H9 (cell line): ENCODE data around the gene PDYN. TPM values are rescaled to one million over a fixed set of nuclear protein-coding genes. Genes with fewer than 3 reads are reported as not detected.

Experiments
- DNase-seq: peaks from one replicate; pipeline ENCODE4 v3.0.0-alpha.2; 2017
- H2AFZ ChIP-seq: one replicate; pipeline ENCODE4 v1.6.1; 2013; ENCODE audit warnings: mild to moderate bottlenecking, low read length, control low read depth, moderate library complexity
- H2AK5ac ChIP-seq: 2 replicates; pipeline ENCODE4 v1.6.1; 2013; ENCODE audit warnings: low read length, control low read depth, mixed read lengths; ENCODE audit not compliant: insufficient read length
- H2BK120ac ChIP-seq: one replicate; pipeline ENCODE4 v1.6.1; 2013; ENCODE audit warnings: low read depth, mild to moderate bottlenecking, low read length, control low read depth, inconsistent platforms; ENCODE audit not compliant: poor library complexity, severe bottlenecking
- H2BK12ac ChIP-seq: 2 replicates; pipeline ENCODE4 v1.6.1; 2013; ENCODE audit warnings: low read length, control low read depth, mixed read lengths, low read depth; ENCODE audit not compliant: insufficient read length
- H2BK15ac ChIP-seq: 2 replicates; pipeline ENCODE4 v1.6.1; 2013; ENCODE audit warnings: low read depth, low read length, control low read depth
- H2BK20ac ChIP-seq: one replicate; pipeline ENCODE4 v1.6.1; 2013; ENCODE audit warnings: low read depth, mild to moderate bottlenecking, low read length, control low read depth, inconsistent platforms; ENCODE audit not compliant: poor library complexity, severe bottlenecking
- H2BK5ac ChIP-seq: 2 replicates; pipeline ENCODE4 v1.6.1; 2013; ENCODE audit warnings: low read length, control low read depth, mixed read lengths; ENCODE audit not compliant: insufficient read length
- H3K14ac ChIP-seq: 2 replicates; pipeline ENCODE4 v1.6.1; 2013; ENCODE audit warnings: low read length, control low read depth; ENCODE audit not compliant: insufficient read depth
- H3K18ac ChIP-seq: 2 replicates; pipeline ENCODE4 v1.6.1; 2013; ENCODE audit warnings: low read depth, mild to moderate bottlenecking, mixed read lengths, low read length, control low read depth; ENCODE audit not compliant: insufficient read length
- H3K23ac ChIP-seq: 2 replicates; pipeline ENCODE4 v1.6.1; 2013; ENCODE audit warnings: low read length, control low read depth, mixed read lengths, low read depth; ENCODE audit not compliant: insufficient read length
- H3K23me2 ChIP-seq: 2 replicates; pipeline ENCODE4 v1.6.1; 2013; ENCODE audit warnings: low read depth, mild to moderate bottlenecking, mixed read lengths, low read length, control low read depth; ENCODE audit not compliant: insufficient read length, poor library complexity, severe bottlenecking
- H3K27ac ChIP-seq: 2 replicates; pipeline ENCODE4 v1.5.1; 2013; ENCODE audit warnings: low read length, control low read depth, mixed read lengths, low read depth; ENCODE audit not compliant: insufficient read length
- H3K27me3 ChIP-seq: 2 replicates; pipeline ENCODE4 v1.6.1; 2013; ENCODE audit warnings: low read length, control low read depth, inconsistent platforms; ENCODE audit not compliant: insufficient read depth
- H3K4ac ChIP-seq: 2 replicates; pipeline ENCODE4 v1.6.1; 2013; ENCODE audit warnings: low read depth, mild to moderate bottlenecking, control low read depth, inconsistent platforms, low read length, moderate library complexity
- H3K4me1 ChIP-seq: 2 replicates; pipeline ENCODE4 v1.6.1; 2013; ENCODE audit warnings: low read length, control low read depth, inconsistent platforms; ENCODE audit not compliant: insufficient read depth
- H3K4me2 ChIP-seq: 2 replicates; pipeline ENCODE4 v1.6.1; 2013; ENCODE audit warnings: low read length, control low read depth, mixed read lengths; ENCODE audit not compliant: insufficient read length, insufficient read depth
- H3K56ac ChIP-seq: 2 replicates; pipeline ENCODE4 v1.6.1; 2013; ENCODE audit warnings: low read depth, mild to moderate bottlenecking, mixed read lengths, low read length, control low read depth; ENCODE audit not compliant: insufficient read length
- H3K79me1 ChIP-seq: 2 replicates; pipeline ENCODE4 v1.6.1; 2013; ENCODE audit warnings: low read depth, mild to moderate bottlenecking, moderate library complexity, low read length, control low read depth, inconsistent platforms; ENCODE audit not compliant: insufficient read depth, poor library complexity, severe bottlenecking
- H3K79me2 ChIP-seq: 2 replicates; pipeline ENCODE4 v1.6.1; 2013; ENCODE audit warnings: low read length, control low read depth, inconsistent platforms; ENCODE audit not compliant: insufficient read depth
- H3K9ac ChIP-seq: 2 replicates; pipeline ENCODE4 v1.6.1; 2013; ENCODE audit warnings: low read length, control low read depth, mixed read lengths; ENCODE audit not compliant: insufficient read length; ENCODE audit errors: extremely low read depth
- H3K9me3 ChIP-seq: one replicate; pipeline ENCODE4 v1.6.1; 2013; ENCODE audit warnings: low read depth, low read length, inconsistent platforms; ENCODE audit not compliant: control insufficient read depth
- H3T11ph ChIP-seq: one replicate; pipeline ENCODE4 v1.6.1; 2013; ENCODE audit warnings: mild to moderate bottlenecking, low read length, control low read depth, inconsistent platforms
- H4K20me1 ChIP-seq: one replicate; pipeline ENCODE4 v1.6.1; 2013; ENCODE audit not compliant: control insufficient read depth, insufficient read length, insufficient read depth
- H4K5ac ChIP-seq: 2 replicates; pipeline ENCODE4 v1.6.1; 2013; ENCODE audit warnings: low read depth, mild to moderate bottlenecking, mixed read lengths, low read length, control low read depth; ENCODE audit not compliant: insufficient read length
- H4K8ac ChIP-seq: replicated peaks from 2 replicates; pipeline ENCODE4 v1.6.1; 2013; ENCODE audit warnings: low read length, control low read depth, mixed read lengths, low read depth; ENCODE audit not compliant: insufficient read length
- H4K91ac ChIP-seq: 2 replicates; pipeline ENCODE4 v1.6.1; 2013; ENCODE audit warnings: low read depth, mild to moderate bottlenecking, moderate library complexity, mixed read lengths, low read length, control low read depth; ENCODE audit not compliant: insufficient read length
- H3K27ac Mint-ChIP-seq, 3 experiments: 2 replicates in 2 of 3; 3 replicates in 1 of 3; pipeline ENCODE4 v1.8.0; 2020 to 2021; ENCODE audit warnings: mixed read lengths in 3 of 3, mild to moderate bottlenecking in 1 of 3, moderate library complexity in 1 of 3
- H3K27me3 Mint-ChIP-seq: 2 replicates; pipeline ENCODE4 v1.8.0; 2021; ENCODE audit warnings: low read depth, mild to moderate bottlenecking, moderate library complexity, mixed read lengths
- H3K36me3 Mint-ChIP-seq, 3 experiments: 2 replicates in 2 of 3; 3 replicates in 1 of 3; pipeline ENCODE4 v1.8.0; 2020 to 2021; ENCODE audit warnings: low read depth in 3 of 3, mixed read lengths in 3 of 3; ENCODE audit not compliant: insufficient read depth in 1 of 3
- H3K4me1 Mint-ChIP-seq, 2 experiments: 2 replicates each; pipeline ENCODE4 v1.8.0; 2020; ENCODE audit warnings: mixed read lengths in 2 of 2
- H3K4me3 Mint-ChIP-seq, 2 experiments: 2 replicates in 1 of 2; 3 replicates in 1 of 2; pipeline ENCODE4 v1.8.0; 2020 to 2021; ENCODE audit warnings: mild to moderate bottlenecking in 2 of 2, mixed read lengths in 2 of 2, moderate library complexity in 1 of 2
- H3K9me3 Mint-ChIP-seq, 2 experiments: 2 replicates in 1 of 2; 3 replicates in 1 of 2; pipeline ENCODE4 v1.8.0; 2020; ENCODE audit warnings: mild to moderate bottlenecking in 2 of 2, mixed read lengths in 2 of 2, moderate library complexity in 1 of 2
- CTCF ChIP-seq: fragments of 200-600 bp; sonication (generic); conservative IDR thresholded peaks from 3 replicates; pipeline ENCODE4 v1.8.0; 2021; ENCODE audit warnings: antibody characterized with exemption, mild to moderate bottlenecking
- WGBS: extraction: QIAGEN DNeasy Blood & Tissue Kit; methylation state at CpG from one replicate; pipeline ENCODE4 v1.1.7; 2013; ENCODE audit warnings: missing lambda C conversion rate, low lambda C conversion rate, mixed read lengths; ENCODE audit not compliant: insufficient read length; ENCODE audit errors: extremely low coverage; 5-methylcytosine and 5-hydroxymethylcytosine counted together
- total RNA-seq: library from RNA; stranded (reverse); gene quantifications from 2 replicates; pipeline ENCODE4 v1.2.1, GENCODE V29; 2021

PDYN gene
- total RNA-seq, 1 experiment from 2014 or later: 0.63 TPM

- no peaks in the 10 kb centered on the region for H3K27me3 ChIP-seq
- H3T11ph ChIP-seq: no peak overlapping the region
- no peak overlapping the region for H3K23ac ChIP-seq
- DNase-seq: no peak
- H2BK120ac ChIP-seq: no peak overlapping the region
- no peaks in the 10 kb centered on the region for H4K20me1 ChIP-seq
- no peak overlapping the region for H4K91ac ChIP-seq
- H3K14ac ChIP-seq: no peak overlapping the region
- H3K4me3 Mint-ChIP-seq: no peak overlapping the region
- no peak overlapping the region for H4K8ac ChIP-seq
- H3K4ac ChIP-seq: no peak overlapping the region
- H2BK12ac ChIP-seq: no peak overlapping the region
- no peak overlapping the region; a peak in 1 of 7 replicates for H3K27ac Mint-ChIP-seq
- no peak overlapping the region for H2AK5ac ChIP-seq
- H3K79me2 ChIP-seq: no peaks in the 10 kb centered on the region
- no peak overlapping the region for H2AFZ ChIP-seq
- H3K27ac ChIP-seq: no peak overlapping the region
- peaks cover 2 to 10% (median 6%) of the 10 kb centered on the region in 3 experiments; a peak in 5 of 7 replicates for H3K36me3 Mint-ChIP-seq
- H3K9me3 Mint-ChIP-seq: no peaks in the 10 kb centered on the region
- no peak overlapping the region for H2BK15ac ChIP-seq
- peaks cover 5 to 16% of the 10 kb centered on the region in 2 experiments; a peak in 3 of 4 replicates for H3K4me1 Mint-ChIP-seq
- H3K23me2 ChIP-seq: no peaks in the 10 kb centered on the region
- no CpG with 5 or more reads among the region's 8 CpGs for WGBS
- no peak overlapping the region for H3K9ac ChIP-seq
- no peak overlapping the region for H3K56ac ChIP-seq
- no peak overlapping the region for H3K4me2 ChIP-seq
- no peak overlapping the region for H3K18ac ChIP-seq
- H3K79me1 ChIP-seq: no peaks in the 10 kb centered on the region
- H3K27me3 Mint-ChIP-seq: peaks cover 42% of the 10 kb centered on the region
- TF ChIP-seq CTCF: no peak
- no peaks in the 10 kb centered on the region for H3K4me1 ChIP-seq
- H4K5ac ChIP-seq: no peak overlapping the region
- no peak overlapping the region for H2BK20ac ChIP-seq
- no peak overlapping the region for H2BK5ac ChIP-seq
- H3K9me3 ChIP-seq: no peaks in the 10 kb centered on the region
Measured at GRCh38 chr20:1941226-1941625, 52.6 kb downstream of the PDYN start.
